GM06990 (cell line): ENCODE data around the gene TMEM89.

Experiments
- DNase-seq: peaks from one replicate; pipeline ENCODE4 v3.0.0-alpha.2; 2011; ENCODE audit not compliant: insufficient read length; ENCODE audit errors: extremely low read depth
- H3K27me3 ChIP-seq: replicated peaks from 2 replicates; pipeline ENCODE4 v1.6.0; 2011; ENCODE audit warnings: low read length; ENCODE audit not compliant: control insufficient read depth, insufficient read depth
- H3K36me3 ChIP-seq: 2 replicates; pipeline ENCODE4 v1.5.1; 2011; ENCODE audit warnings: low read length; ENCODE audit not compliant: control insufficient read depth, insufficient read depth
- H3K4me3 ChIP-seq: replicated peaks from 2 replicates; pipeline ENCODE4 v1.5.1; 2011; ENCODE audit warnings: low read depth, mild to moderate bottlenecking, control low read depth, low read length
- TF ChIP-seq, protein P1 (sequence below): IDR thresholded peaks from 2 replicates; pipeline ENCODE4 v1.5.1; 2011; ENCODE audit warnings: low read length, control low read depth, mild to moderate bottlenecking, inconsistent platforms; ENCODE audit not compliant: insufficient read depth, poor library complexity, severe bottlenecking

Gene TMEM89, protein sequence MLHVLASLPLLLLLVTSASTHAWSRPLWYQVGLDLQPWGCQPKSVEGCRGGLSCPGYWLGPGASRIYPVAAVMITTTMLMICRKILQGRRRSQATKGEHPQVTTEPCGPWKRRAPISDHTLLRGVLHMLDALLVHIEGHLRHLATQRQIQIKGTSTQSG

DNA sequence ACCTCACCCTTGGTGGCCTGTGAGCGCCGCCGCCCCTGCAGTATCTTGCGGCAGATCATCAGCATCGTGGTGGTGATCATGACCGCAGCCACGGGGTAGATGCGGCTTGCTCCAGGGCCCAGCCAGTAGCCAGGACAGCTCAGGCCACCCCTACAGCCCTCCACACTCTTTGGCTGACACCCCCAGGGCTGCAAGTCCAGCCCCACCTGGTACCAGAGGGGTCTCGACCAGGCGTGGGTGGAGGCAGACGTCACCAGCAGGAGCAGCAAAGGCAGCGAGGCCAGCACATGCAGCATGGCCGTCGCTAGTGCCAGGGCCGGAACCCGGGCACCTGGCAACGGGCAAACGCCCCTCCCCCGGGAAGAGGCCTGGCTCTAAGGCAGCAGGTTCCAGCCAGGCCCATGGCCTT lies at the start of gene TMEM89:
TSS of gene TMEM89 (minus strand) at position 309 of the 409 bp plus-strand sequence. CDS start at position 296, 13 bp downstream.
- Histone ChIP-seq H3K27me3 (no peaks in the 10 kb centered on the region), H3K36me3 (peaks cover 6% of the 10 kb centered on the region), H3K4me3 (no peak within 1 kb of the TSS)
- no peak for DNase-seq
- TF ChIP-seq, protein P1, sequence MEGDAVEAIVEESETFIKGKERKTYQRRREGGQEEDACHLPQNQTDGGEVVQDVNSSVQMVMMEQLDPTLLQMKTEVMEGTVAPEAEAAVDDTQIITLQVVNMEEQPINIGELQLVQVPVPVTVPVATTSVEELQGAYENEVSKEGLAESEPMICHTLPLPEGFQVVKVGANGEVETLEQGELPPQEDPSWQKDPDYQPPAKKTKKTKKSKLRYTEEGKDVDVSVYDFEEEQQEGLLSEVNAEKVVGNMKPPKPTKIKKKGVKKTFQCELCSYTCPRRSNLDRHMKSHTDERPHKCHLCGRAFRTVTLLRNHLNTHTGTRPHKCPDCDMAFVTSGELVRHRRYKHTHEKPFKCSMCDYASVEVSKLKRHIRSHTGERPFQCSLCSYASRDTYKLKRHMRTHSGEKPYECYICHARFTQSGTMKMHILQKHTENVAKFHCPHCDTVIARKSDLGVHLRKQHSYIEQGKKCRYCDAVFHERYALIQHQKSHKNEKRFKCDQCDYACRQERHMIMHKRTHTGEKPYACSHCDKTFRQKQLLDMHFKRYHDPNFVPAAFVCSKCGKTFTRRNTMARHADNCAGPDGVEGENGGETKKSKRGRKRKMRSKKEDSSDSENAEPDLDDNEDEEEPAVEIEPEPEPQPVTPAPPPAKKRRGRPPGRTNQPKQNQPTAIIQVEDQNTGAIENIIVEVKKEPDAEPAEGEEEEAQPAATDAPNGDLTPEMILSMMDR = no peak

DNA sequence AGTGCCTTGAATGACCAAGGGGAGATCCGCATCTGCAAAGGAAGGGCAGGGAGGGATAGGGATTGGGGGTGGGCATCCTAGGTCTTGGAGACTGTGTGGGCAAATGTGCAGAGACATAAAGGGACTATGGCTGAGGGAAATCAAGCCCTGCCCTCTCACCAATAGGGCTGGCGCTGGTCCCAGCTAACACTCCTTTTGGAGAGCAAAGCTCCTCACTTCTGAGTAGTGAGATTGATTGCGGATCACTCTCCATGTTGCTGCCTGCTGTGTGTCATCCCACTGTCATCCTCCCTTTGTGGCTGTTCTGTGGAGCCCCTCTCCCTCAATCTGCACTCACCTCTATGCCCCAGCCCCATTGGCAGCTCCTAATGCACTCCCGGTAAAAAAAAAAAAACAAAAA lies 43.4 kb upstream of the TMEM89 start:
- DNase-seq = no peak
- Histone ChIP-seq H3K36me3 (no peaks in the 10 kb centered on the region), H3K27me3 (no peaks in the 10 kb centered on the region), H3K4me3 (no peak overlapping the region)
- TF ChIP-seq, protein P1 = no peak

DNA sequence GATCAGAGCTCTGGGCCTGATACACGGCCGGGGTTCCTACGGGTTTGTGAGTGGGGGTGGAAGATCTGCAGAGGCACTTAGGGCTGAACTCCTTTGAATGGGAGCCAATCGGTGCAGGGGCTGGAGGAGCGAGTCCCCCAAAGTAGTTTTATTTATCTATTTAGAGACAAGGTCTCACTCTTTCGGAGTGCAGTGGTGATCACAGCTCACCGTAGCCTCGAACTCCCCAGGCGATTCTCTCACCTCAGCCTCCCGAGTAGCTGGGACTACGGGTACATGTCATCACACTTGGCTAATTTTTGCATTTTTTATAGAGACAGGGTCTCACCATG lies 42.7 kb upstream of the TMEM89 start:
- TF ChIP-seq, protein P1 = no peak
- H3K36me3 ChIP-seq = no peaks in the 10 kb centered on the region
- no peak for DNase-seq
- H3K27me3 ChIP-seq = no peaks in the 10 kb centered on the region
- H3K4me3 ChIP-seq = no peak overlapping the region

DNA sequence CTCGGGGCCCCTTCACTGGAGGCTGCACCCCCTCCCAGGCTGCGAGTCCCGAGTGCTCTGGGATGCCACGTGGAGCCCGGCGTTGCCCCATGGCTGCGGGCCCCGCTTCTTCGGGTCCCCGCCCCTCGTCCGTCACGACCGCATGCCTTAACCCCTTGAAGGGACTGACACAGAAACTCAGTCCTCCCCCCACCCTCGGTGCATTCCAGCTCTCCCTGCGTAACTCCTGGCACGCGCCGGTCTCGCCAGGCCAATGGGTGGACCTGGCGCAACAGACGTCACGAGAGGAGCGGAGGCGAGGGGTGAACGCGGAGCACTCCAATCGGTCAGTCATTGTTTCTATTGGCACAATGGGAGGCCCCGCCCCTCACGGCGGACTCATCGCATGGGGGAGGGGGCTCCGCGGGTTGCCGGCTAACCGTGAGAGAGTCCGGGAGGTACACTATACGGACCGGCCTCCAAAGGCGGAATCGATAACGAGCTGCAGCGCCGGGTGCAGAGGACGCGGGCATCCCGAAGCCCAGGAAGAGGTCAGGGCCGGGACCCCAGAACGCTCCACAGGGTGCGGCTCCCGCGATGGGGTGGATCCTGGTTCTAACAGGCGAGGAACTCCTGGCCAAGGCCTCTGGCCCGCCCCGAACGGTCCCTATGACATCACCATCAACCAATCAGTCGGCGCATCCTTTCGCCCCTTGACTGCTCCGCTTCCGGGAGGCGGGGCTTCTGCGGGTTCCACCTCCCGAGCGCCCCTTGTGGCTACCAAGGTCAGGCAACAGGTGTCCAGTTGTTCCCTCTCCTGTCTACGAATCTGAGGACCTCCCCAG lies 42.1 kb upstream of the TMEM89 start:
- Histone ChIP-seq H3K27me3 (no peaks in the 10 kb centered on the region), H3K4me3 (peak overlapping the region; percentile 56), H3K36me3 (no peaks in the 10 kb centered on the region)
- DNase-seq = peak; percentile 95
- TF ChIP-seq, protein P1 = peak; percentile 94

DNA sequence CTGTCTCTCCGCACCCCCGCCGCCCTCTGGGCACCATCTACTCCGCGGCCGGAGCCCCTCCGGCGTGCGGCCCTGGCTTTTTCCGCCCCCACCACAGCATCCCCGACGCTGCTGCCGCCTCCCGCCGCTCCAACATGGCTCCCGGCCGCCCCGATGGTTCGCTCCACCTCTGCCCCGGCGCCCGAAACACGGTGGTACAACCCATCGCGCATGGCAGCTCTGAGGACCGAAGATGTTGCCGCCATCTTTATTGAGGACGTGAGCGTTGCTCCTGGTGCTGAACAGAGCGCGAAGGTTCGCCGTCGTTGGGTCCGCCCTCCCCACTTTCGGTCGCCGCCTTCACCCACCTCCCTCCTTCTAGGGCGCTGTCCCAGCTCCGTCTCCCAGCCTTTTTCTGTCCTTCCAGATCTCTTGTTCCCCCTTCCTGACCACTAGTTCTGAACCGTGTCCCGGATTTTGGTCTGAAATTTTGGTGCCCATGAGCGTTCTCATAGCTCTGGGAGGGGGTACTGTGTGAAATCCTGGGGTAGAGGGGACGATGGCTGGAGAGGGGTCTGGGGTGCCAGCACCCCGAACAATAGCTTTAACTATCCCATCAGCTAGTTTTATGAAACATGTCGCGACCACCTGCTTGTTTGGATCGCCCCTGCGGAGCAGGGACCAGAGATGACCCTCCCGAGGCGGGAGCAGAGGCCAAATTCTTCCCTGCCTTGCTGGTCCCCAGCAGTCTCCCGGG lies 41.4 kb upstream of the TMEM89 start, which contains the start of gene CELSR3:
TSS of gene CELSR3 (minus strand) at position 134 of the 736 bp plus-strand sequence. CDS start 252 bp downstream, outside the sequence.
- TF ChIP-seq, protein P1 = no peak

More for the DNA sequence above, 41.4 kb upstream of the TMEM89 start, which contains the start of gene CELSR3:
- Histone ChIP-seq H3K27me3 (no peaks in the 10 kb centered on the region), H3K4me3 (peak within 1 kb of the TSS; percentile 56), H3K36me3 (no peaks in the 10 kb centered on the region)
- peak; percentile 85 for DNase-seq
